Vagina (tissue), 2 donors: ENCODE results near the gene TBC1D22A.

ENCODE experiments used
- CTCF ChIP-seq, 3 experiments: fragments of 450-650 bp in 2 of 3; fragments of 200-600 bp in 1 of 3; sonication (generic) in 1 of 3; IDR thresholded peaks; one replicate each; pipeline ENCODE4 v1.5.1; 2017 to 2019; ENCODE audit warnings: antibody characterized with exemption in 3 of 3, mild to moderate bottlenecking in 2 of 3, moderate library complexity in 2 of 3
- POLR2A ChIP-seq, 2 donors: fragments of 450-650 bp; IDR thresholded peaks; one replicate each; pipeline ENCODE4 v1.6.1; 2017; ENCODE audit warnings: antibody characterized with exemption in 2 of 2, mild to moderate bottlenecking in 2 of 2, moderate library complexity in 2 of 2
- POLR2AphosphoS5 ChIP-seq, 2 donors: sonication (generic); formaldehyde crosslinking; IDR thresholded peaks; one replicate each; pipeline ENCODE4 v1.9.0; 2017; ENCODE audit warnings: antibody characterized with exemption in 2 of 2, mild to moderate bottlenecking in 2 of 2, low read depth in 1 of 2; ENCODE audit not compliant: insufficient read depth in 1 of 2

GRCh38 chr22:46902436-46902835 is 140.0 kb downstream of the TBC1D22A start:
- TF ChIP-seq POLR2AphosphoS5 (IDR thresholded peaks at IDR 0.05; ENCODE audit: insufficient read depth in 1 of 2, low read depth in 1 of 2) (no peak), POLR2A (IDR thresholded peaks at IDR 0.05) (no peak), CTCF (IDR thresholded peaks at IDR 0.05) (no peak)
